Activated CD8-positive, alpha-beta memory T cell treated with anti-CD3 and anti-CD28 coated beads for 4 hours (primary cell): Measurements from ENCODE around the gene AVPR2.

ENCODE experiments used
- DNase-seq, 2 donors: peaks; one replicate each; pipeline ENCODE4 v3.0.0-alpha.2; 2020; ENCODE audit warnings: low read depth in 2 of 2

The AVPR2 gene

GRCh38 chrX:153952373-153953026 is 48.0 kb downstream of the AVPR2 start:
- DNase-seq, result no peak

- peak; percentile 54 to 62 for DNase-seq
Measured at GRCh38 chrX:153953342-153953830, 48.9 kb downstream of the AVPR2 start.

GRCh38 chrX:153953892-153954557 is 49.6 kb downstream of the AVPR2 start:
- DNase-seq, result no peak

- no peak for DNase-seq
Measured at GRCh38 chrX:153954558-153955227, 50.2 kb downstream of the AVPR2 start.

- no peak for DNase-seq
Measured at GRCh38 chrX:153955228-153955732, 50.8 kb downstream of the AVPR2 start.

- DNase-seq, result no peak
Measured at GRCh38 chrX:153956044-153956907, 51.8 kb downstream of the AVPR2 start.
